Calu3 (cell line): Measurements from ENCODE around the gene PCTP. TPM values are rescaled to one million over a fixed set of nuclear protein-coding genes. Genes with fewer than 3 reads are reported as not detected.
A peak's percentile ranks its signal among the peaks of the same experiment; 100 is the strongest.

Experiments
- BruUV-seq: library from RNA; stranded (reverse); fragments of 400-500 nt; replicated peaks from 2 replicates; lab custom pipeline; 2021; lab: Mats Ljungman, UMichigan
- CTCF ChIA-PET: fragments of 300-600 bp; sonication (Branson Sonifier 250); formaldehyde crosslinking; loops from one replicate; lab custom pipeline; 2022; ENCODE audit warnings: antibody characterized with exemption; lab: Charles Lee
- DNase-seq: peaks from one replicate; pipeline ENCODE4 v3.0.0; 2022
- H3K27ac Mint-ChIP-seq: one replicate; pipeline ENCODE4 v1.8.0; 2022; ENCODE audit warnings: mixed read lengths; ENCODE audit not compliant: unreplicated experiment
- H3K27me3 Mint-ChIP-seq: one replicate; pipeline ENCODE4 v1.8.0; 2022; ENCODE audit warnings: mixed read lengths; ENCODE audit not compliant: unreplicated experiment
- H3K36me3 Mint-ChIP-seq: one replicate; pipeline ENCODE4 v1.8.0; 2022; ENCODE audit warnings: mild to moderate bottlenecking, moderate library complexity, mixed read lengths; ENCODE audit not compliant: insufficient read depth, unreplicated experiment
- H3K4me1 Mint-ChIP-seq: one replicate; pipeline ENCODE4 v1.8.0; 2022; ENCODE audit warnings: mild to moderate bottlenecking, low read depth, mixed read lengths; ENCODE audit not compliant: unreplicated experiment
- H3K4me3 Mint-ChIP-seq: one replicate; pipeline ENCODE4 v1.8.0; 2022; ENCODE audit warnings: mild to moderate bottlenecking, low read depth, moderate library complexity, mixed read lengths; ENCODE audit not compliant: unreplicated experiment
- H3K9me3 Mint-ChIP-seq: one replicate; pipeline ENCODE4 v1.8.0; 2022; ENCODE audit warnings: low read depth, mixed read lengths; ENCODE audit not compliant: unreplicated experiment
- intact Hi-C: fragments of 100-400 bp; cut with micrococcal nuclease; formaldehyde crosslinking; loops from one replicate; pipeline ENCODE4 v1.10.0; 2022; ENCODE audit not compliant: unreplicated experiment
- total RNA-seq: library from RNA; stranded (reverse); gene quantifications from 2 replicates; pipeline ENCODE4 v1.2.3, GENCODE V29; 2022
- TF ChIP-seq, protein P1 (sequence below): fragments of 200-600 bp; IDR thresholded peaks from one replicate; pipeline ENCODE4 v1.8.0; 2022; ENCODE audit warnings: antibody characterized with exemption; ENCODE audit not compliant: unreplicated experiment

Gene PCTP
- total RNA-seq, 1 experiment from 2014 or later: 20.1 TPM

- Mint-ChIP-seq H3K4me3 (no peak overlapping the region), H3K9me3 (no peaks in the 10 kb centered on the region), H3K27ac (no peak overlapping the region), H3K36me3 (peaks cover 20% of the 10 kb centered on the region), H3K27me3 (no peaks in the 10 kb centered on the region), H3K4me1 (peaks cover 33% of the 10 kb centered on the region)
- no TSS peak for BruUV-seq
- intact Hi-C loops: no loop called here
- TF ChIP-seq, protein P1, sequence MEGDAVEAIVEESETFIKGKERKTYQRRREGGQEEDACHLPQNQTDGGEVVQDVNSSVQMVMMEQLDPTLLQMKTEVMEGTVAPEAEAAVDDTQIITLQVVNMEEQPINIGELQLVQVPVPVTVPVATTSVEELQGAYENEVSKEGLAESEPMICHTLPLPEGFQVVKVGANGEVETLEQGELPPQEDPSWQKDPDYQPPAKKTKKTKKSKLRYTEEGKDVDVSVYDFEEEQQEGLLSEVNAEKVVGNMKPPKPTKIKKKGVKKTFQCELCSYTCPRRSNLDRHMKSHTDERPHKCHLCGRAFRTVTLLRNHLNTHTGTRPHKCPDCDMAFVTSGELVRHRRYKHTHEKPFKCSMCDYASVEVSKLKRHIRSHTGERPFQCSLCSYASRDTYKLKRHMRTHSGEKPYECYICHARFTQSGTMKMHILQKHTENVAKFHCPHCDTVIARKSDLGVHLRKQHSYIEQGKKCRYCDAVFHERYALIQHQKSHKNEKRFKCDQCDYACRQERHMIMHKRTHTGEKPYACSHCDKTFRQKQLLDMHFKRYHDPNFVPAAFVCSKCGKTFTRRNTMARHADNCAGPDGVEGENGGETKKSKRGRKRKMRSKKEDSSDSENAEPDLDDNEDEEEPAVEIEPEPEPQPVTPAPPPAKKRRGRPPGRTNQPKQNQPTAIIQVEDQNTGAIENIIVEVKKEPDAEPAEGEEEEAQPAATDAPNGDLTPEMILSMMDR: no peak
- DNase-seq: no peak
- CTCF ChIA-PET: no interaction called here
Observed at GRCh38 chr17:55748841-55749240, 2.0 kb upstream of the PCTP start.

GRCh38 chr17:55749985-55750384, 866 bp upstream of the PCTP start:
- H3K27me3 Mint-ChIP-seq: no peaks in the 10 kb centered on the region
- no TSS peak for BruUV-seq
- intact Hi-C loops: no loop called here
- H3K36me3 Mint-ChIP-seq: peaks cover 20% of the 10 kb centered on the region
- no peak overlapping the region for H3K27ac Mint-ChIP-seq
- no peaks in the 10 kb centered on the region for H3K9me3 Mint-ChIP-seq
- no peak overlapping the region for H3K4me3 Mint-ChIP-seq
- DNase-seq: no peak
- H3K4me1 Mint-ChIP-seq: peaks cover 32% of the 10 kb centered on the region
- CTCF ChIA-PET: interaction anchor here (0.6 to 1.1 kb wide), 2 partner anchors 308 to 317 kb away, joined by 3 to 4 read pairs; no protein-coding TSS in a partner anchor
- TF ChIP-seq, protein P1: no peak

GRCh38 chr17:55751720-55752250, 934 bp downstream of the PCTP start:
- Mint-ChIP-seq H3K27me3 (no peaks in the 10 kb centered on the region), H3K9me3 (no peaks in the 10 kb centered on the region), H3K27ac (peak overlapping the region; percentile 47), H3K4me1 (peaks cover 14% of the 10 kb centered on the region), H3K4me3 (peak overlapping the region; percentile 74), H3K36me3 (peaks cover 20% of the 10 kb centered on the region)
- BruUV-seq: no TSS peak
- CTCF ChIA-PET: no interaction called here
- TF ChIP-seq, protein P1: no peak
- intact Hi-C loops: no loop called here
- DNase-seq: no peak

DNA sequence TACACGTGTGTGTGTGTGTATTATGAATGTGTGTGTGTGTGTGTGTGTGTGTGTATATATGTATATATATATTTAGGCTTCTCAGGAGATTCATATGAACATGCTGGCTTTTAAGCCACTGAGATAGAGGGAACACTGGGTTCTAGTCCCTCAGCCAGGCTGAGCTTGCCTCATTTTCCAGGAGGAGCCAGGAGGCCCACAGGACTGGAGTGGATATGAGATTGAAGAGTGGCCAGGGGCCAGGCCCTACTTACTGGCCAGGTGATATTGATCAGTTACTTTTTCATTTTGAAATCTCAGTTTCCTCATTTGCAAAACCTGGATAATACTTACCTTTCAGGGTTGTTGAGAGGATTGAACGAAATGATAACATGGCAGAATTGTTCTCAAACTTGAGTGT, 5.8 kb downstream of the PCTP start:
- Mint-ChIP-seq H3K27me3 (no peaks in the 10 kb centered on the region), H3K4me3 (no peak overlapping the region), H3K36me3 (peaks cover 7% of the 10 kb centered on the region), H3K4me1 (peaks cover 11% of the 10 kb centered on the region), H3K9me3 (no peaks in the 10 kb centered on the region), H3K27ac (no peak overlapping the region)
- TF ChIP-seq, protein P1: no peak
- CTCF ChIA-PET: no interaction called here
- DNase-seq: no peak
- intact Hi-C loops: no loop called here
- BruUV-seq: no TSS peak
